HG02852 (cell line): ENCODE measurements around the gene TEX13D.

Source experiments
- ATAC-seq: cut with Tn5 transposase; IDR thresholded peaks from one replicate; pipeline ENCODE4 v1.9.1; 2021; ENCODE audit warnings: mild to moderate bottlenecking, moderate library complexity; ENCODE audit not compliant: unreplicated experiment

TEX13D gene

DNA sequence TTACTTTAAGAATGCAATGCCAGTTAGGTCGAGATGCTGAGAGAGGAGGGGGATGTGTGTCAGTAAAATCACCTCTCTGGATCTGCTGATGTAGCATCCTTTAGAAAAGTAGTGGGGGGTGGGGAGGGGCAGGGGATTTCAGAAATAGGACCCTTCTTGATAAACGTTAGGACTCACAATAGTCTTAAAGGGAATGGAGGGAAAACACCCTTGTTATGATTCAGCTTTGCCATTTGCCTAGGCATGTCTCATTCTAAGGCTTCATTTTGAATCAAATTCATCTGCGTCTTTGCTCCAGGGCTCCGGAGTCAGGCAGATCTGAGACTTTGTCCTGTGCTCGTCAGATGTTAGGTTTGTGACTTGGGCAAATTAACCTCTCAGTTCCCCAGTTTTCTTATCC lies 14.8 kb downstream of the TEX13D start:
- no peak for ATAC-seq

GRCh38 chrX:124348182-124348581 lies 15.7 kb downstream of the TEX13D start:
- ATAC-seq: no peak

- ATAC-seq: no peak
These were observed 16.5 kb downstream of the TEX13D start for GRCh38 chrX:124348885-124349453.

DNA sequence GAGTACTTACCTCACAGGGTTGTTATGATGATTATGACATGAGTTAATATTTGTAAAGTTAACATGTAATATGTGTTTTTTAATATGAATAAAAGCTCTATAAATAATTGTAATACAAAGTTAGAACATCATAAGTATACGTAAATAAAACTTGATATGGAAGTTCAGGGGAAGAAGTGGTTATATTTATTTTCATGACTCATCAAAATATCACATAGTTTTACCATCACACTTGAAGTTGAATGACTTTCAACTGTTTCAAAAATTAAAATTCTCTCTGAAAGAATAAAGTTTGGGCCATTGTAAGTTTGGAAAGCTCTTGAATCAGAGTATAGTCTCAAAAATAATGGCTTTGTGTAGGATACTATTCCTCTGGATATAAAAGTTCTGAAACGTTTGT lies 22.2 kb downstream of the TEX13D start:
- no peak for ATAC-seq

DNA sequence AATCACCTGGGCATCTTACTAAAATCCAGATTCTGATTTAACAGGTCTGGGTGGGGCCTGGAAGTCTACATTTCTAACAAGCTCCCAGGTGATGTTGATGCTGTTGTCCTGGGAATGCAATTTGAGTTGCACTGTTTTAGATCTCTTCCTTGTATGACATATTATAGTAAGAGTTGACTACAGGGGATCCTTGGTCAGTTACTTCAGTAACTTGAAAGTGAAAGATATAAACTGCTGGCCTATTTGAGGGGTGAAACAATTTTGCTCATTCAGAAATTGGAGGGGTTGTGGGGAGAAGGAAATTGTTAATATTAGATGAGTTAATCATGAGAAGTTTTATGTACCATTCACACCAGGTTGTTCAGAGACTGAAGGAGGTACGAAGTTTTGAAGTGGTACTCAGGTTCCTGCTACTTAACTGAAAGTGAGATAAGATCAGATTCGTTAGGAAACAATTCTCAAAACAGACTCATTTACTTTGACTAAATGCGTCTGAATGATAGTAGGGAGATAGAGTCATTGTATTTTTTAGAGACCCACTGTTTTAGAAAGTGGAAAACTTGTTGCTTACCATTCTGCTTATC lies 26.4 kb downstream of the TEX13D start:
- ATAC-seq: peak; percentile 50

DNA sequence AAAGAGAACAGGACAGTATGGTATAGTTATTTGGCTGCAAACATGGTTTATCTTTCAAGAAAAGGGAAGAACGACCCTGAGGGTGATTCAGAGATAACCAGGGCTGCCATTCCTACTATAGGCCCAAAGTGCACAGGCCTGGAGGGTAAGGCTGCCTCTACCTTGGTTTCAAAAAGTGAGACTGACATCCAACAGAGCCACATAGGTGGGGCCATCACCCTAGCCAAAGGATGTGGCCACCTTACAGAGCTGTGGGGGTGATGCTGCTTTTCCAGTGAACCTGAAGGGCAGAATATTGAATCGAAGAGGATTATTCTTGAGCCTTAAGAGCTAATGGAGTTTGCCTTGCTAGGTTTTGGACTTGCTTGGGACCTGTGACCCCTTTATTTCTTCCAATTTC lies 29.6 kb downstream of the TEX13D start:
- no peak for ATAC-seq

DNA sequence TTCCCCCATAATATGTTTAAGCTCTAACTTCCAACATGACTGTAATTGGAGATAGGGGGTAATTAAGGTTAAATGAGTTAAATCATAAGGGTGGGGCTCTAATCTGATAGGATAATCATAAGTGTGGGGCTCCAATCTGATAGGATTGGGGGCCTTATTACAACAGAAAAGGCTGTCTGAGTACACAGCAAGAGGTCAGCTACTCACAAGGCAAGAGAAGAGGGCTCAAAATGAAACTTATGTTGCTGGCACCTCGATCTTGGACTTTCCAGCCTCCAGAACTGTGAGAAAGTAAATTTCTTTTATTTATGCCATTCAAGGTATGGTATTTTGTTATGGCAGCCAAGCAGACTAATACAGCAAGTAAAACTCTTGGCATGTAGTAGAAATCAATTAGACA lies 30.3 kb downstream of the TEX13D start:
- ATAC-seq: no peak

DNA sequence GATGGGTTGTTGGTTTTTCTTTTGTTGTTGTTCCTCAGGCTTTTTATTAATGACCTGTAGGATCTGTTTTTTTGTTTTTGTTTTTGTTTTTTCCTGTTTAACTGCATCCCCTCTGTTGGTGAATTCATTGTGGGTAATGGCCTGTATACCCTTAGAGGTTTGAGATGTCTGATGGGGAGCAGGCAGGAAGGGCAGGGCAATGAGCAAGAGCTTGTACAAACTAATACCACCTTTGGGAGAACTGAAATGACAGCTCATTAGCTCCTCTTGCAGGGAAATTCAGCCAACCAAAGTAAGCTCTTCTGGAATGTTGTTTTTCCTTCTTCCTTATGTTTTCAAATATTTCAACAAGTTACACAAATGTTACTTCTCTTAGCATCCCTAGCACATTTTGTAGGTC lies 37.3 kb downstream of the TEX13D start:
- no peak for ATAC-seq

DNA sequence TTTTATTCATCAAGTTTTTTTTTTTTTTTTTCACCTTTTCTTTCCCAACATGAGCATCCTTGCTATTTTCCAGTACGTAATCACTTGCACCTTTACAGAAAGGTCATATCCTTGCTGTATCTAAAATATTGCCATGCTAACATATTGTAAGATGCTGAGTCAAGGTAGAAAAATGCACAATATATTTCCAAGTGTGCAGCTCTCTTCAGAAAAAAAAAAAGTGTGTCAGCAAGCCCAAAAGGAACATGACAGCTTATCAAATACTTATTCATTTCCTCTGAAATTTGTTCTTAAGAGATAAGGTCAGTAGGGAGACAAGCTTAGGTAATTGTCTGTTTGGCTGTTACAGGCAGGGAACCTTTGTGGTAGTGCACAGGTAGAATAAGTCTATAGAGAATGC lies 40.9 kb downstream of the TEX13D start:
- no peak for ATAC-seq

- ATAC-seq: no peak
These were observed 46.2 kb downstream of the TEX13D start for GRCh38 chrX:124378643-124379042.

GRCh38 chrX:124383354-124383753 lies 50.9 kb downstream of the TEX13D start:
- ATAC-seq: no peak

DNA sequence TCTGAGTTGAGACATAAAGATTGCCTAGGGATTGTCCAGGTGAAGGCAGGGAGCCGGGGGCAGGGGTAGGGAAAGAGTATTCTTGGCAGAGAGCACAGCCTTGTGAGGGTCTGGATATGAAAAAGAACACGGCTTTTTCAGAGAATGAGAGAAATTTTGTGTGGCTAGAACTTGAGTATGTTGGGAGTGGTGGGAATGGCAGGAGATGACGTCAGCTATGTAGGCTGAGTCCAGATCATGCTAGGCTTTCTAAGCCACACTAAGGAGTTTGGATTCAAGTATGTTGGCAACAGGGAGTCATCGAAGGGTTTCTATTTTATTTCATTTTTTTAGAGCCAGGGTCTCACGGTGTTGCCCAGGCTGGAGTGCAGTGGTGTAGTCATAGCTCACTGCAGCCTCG lies 53.9 kb downstream of the TEX13D start:
- ATAC-seq: no peak
